SH-SY5Y (cell line): ENCODE results near the gene PPL.

Source experiments
- GATA2 ChIP-seq: IDR thresholded peaks from 2 replicates; pipeline ENCODE4 v1.6.1; 2011; ENCODE audit warnings: mild to moderate bottlenecking, low read depth, low read length
- GATA3 ChIP-seq: IDR thresholded peaks from 2 replicates; pipeline ENCODE4 v1.6.1; 2011; ENCODE audit warnings: low read depth, mild to moderate bottlenecking, low read length, moderate library complexity

DNA sequence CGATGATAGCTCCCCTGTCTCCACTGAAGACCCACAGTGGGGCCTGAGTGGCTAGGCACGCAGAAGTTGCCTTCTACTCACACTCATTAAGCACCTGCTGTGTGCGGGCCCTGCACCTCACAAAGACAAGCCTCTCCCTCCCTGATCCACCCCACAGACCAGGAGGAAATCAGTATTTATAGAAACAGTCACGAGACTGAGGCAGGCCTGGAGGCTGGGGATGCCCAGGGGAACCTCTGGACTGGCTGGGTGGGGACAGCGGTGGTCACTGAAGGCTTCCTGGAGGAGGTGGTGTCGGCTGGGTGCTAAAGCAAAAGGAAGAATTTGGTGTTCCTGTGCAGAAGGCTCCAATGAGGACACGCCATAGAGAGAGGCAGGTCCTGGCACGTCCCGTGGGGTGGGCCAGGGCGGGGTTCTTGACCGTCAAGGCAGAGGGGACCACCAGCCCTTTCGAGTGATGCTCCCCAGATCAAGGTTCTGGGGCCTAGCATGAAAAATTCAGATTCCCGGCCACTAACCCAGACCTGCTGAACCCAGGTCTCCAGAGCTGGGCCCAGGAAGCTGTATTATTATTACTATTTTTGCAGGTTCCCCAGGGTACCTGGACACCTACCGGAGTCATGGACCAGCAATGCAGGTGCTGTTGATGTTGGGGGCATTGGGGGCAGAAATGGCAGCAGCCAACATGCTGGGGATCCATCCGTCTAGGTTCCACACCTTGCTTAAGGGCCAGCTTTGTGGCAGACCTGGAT is 23.0 kb downstream of the PPL start:
- TF ChIP-seq GATA2: no peak
- TF ChIP-seq GATA3: no peak
